Measurements from ENCODE around the gene CAPRIN1.
"Not testable (repeated sequence)": the region's sequence is repeated elsewhere in the genome, so short reads cannot be mapped to it uniquely, and the experiment has no call there.

CAPRIN1 gene

GRCh38 chr11:34080609-34081008 lies 29.1 kb downstream of the CAPRIN1 start:
- Histone ChIP-seq H3K27me3 (ENCODE audit: low read depth, low read length) (no peaks in the 10 kb centered on the region), H3K36me3 (replicated peaks; ENCODE audit: low read depth, low read length) (peaks cover 73% of the 10 kb centered on the region), H3K27ac (ENCODE audit: low read length) (no peak overlapping the region), H3K9ac (ENCODE audit: low read length) (no peak overlapping the region), H4K20me1 (ENCODE audit: insufficient read depth, low read length) (peaks cover 27% of the 10 kb centered on the region), H3K4me1 (ENCODE audit: low read length) (peaks cover 12% of the 10 kb centered on the region), H3K79me2 (ENCODE audit: low read length) (peaks cover 76% of the 10 kb centered on the region), H2AFZ (ENCODE audit: low read depth, low read length) (no peak overlapping the region), H3K4me2 (ENCODE audit: low read length) (no peak overlapping the region), H3K9me3 (ENCODE audit: insufficient read depth, low read length) (no peaks in the 10 kb centered on the region), H3K4me3 (ENCODE audit: low read length) (no peak overlapping the region)
- TF ChIP-seq CTCF (IDR thresholded peaks at IDR 0.05; ENCODE audit: low read depth, low read length) (no peak), EZH2phosphoT487 (IDR thresholded peaks at IDR 0.05; ENCODE audit: low read depth) (no peak)

- no peak overlapping the region for H3K4me3 ChIP-seq (ENCODE audit: low read length)
- H3K9ac ChIP-seq (ENCODE audit: low read length) = no peak overlapping the region
- no peak overlapping the region for H3K27ac ChIP-seq (ENCODE audit: low read length)
- peaks cover 21% of the 10 kb centered on the region for H4K20me1 ChIP-seq (ENCODE audit: insufficient read depth, low read length)
- no peaks in the 10 kb centered on the region for H3K9me3 ChIP-seq (ENCODE audit: insufficient read depth, low read length)
- no peak overlapping the region for H2AFZ ChIP-seq (ENCODE audit: low read depth, low read length)
- TF ChIP-seq EZH2phosphoT487 (IDR thresholded peaks at IDR 0.05; ENCODE audit: low read depth) (no peak), CTCF (IDR thresholded peaks at IDR 0.05; ENCODE audit: low read depth, low read length) (no peak)
- peaks cover 67% of the 10 kb centered on the region for H3K36me3 ChIP-seq (replicated peaks; ENCODE audit: low read depth, low read length)
- peaks cover 55% of the 10 kb centered on the region for H3K79me2 ChIP-seq (ENCODE audit: low read length)
- no peak overlapping the region for H3K4me2 ChIP-seq (ENCODE audit: low read length)
- no peaks in the 10 kb centered on the region for H3K27me3 ChIP-seq (ENCODE audit: low read depth, low read length)
- peaks cover 31% of the 10 kb centered on the region for H3K4me1 ChIP-seq (ENCODE audit: low read length)
Observed at GRCh38 chr11:34084637-34085036, 33.1 kb downstream of the CAPRIN1 start.

DNA sequence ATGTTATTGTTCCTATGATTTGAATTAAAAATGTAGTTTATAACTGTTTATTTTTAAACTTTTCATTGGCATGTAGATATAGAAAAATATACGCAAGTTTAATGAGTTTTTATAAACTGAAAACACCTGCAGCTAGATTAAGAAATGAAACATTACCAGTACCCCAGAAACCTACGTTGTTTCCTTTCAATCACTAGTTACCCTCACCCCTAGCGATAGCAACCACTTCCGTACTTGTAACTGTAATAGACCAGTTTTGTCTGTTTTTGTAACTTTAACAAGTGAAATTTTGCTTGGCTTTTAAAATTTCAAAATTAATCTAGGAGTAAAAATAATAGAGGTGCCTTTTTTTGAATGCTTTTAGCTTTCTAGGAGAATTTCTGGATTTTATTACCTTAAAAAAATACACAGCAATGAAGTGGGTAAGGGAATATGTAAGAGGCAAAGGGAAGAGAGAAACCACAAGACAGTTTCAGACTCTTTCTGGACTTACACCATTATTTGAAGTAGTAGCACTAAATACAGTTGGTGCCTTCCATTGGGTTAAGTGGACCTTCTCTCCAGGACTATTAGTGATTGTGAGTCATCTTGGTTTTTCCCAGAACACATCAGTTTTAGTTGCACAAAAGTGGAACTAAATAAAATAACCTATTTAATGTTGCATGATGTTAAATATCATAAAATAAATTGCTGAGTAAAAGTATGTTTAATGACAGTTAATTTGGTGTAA lies 35.2 kb downstream of the CAPRIN1 start:
- Histone ChIP-seq H3K4me1 (ENCODE audit: low read length) (peaks cover 31% of the 10 kb centered on the region), H4K20me1 (ENCODE audit: insufficient read depth, low read length) (peaks cover 21% of the 10 kb centered on the region), H3K79me2 (ENCODE audit: low read length) (peaks cover 57% of the 10 kb centered on the region), H3K9ac (ENCODE audit: low read length) (no peak overlapping the region), H3K36me3 (replicated peaks; ENCODE audit: low read depth, low read length) (peaks cover 72% of the 10 kb centered on the region), H2AFZ (ENCODE audit: low read depth, low read length) (no peak overlapping the region), H3K4me3 (ENCODE audit: low read length) (no peak overlapping the region), H3K27ac (ENCODE audit: low read length) (peak overlapping the region; percentile 68), H3K4me2 (ENCODE audit: low read length) (peak overlapping the region; percentile 46), H3K9me3 (ENCODE audit: insufficient read depth, low read length) (no peaks in the 10 kb centered on the region), H3K27me3 (ENCODE audit: low read depth, low read length) (no peaks in the 10 kb centered on the region)
- TF ChIP-seq CTCF (IDR thresholded peaks at IDR 0.05; ENCODE audit: low read depth, low read length) (no peak), EZH2phosphoT487 (IDR thresholded peaks at IDR 0.05; ENCODE audit: low read depth) (no peak)

DNA sequence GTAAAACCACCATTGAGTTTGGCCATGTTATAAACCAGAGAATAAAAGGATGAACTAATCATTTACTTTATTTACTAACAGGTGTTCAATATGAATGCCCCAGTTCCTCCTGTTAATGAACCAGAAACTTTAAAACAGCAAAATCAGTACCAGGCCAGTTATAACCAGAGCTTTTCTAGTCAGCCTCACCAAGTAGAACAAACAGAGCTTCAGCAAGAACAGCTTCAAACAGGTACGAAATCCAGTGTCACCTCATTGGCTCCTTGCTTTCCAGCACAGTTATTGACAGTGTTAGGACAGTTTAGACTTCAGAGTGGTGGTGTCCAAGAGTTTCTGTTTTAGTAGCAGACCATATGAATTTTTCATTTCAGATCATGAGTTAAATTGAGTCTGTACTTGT lies 40.3 kb downstream of the CAPRIN1 start:
- H3K4me1 ChIP-seq (ENCODE audit: low read length) = peaks cover 7% of the 10 kb centered on the region
- no peak overlapping the region for H3K4me2 ChIP-seq (ENCODE audit: low read length)
- no peak overlapping the region for H3K9ac ChIP-seq (ENCODE audit: low read length)
- no peak overlapping the region for H2AFZ ChIP-seq (ENCODE audit: low read depth, low read length)
- no peaks in the 10 kb centered on the region for H3K9me3 ChIP-seq (ENCODE audit: insufficient read depth, low read length)
- TF ChIP-seq CTCF (IDR thresholded peaks at IDR 0.05; ENCODE audit: low read depth, low read length) = no peak
- TF ChIP-seq EZH2phosphoT487 (IDR thresholded peaks at IDR 0.05; ENCODE audit: low read depth) = no peak
- peaks cover 46% of the 10 kb centered on the region for H3K79me2 ChIP-seq (ENCODE audit: low read length)
- H3K4me3 ChIP-seq (ENCODE audit: low read length) = no peak overlapping the region
- H4K20me1 ChIP-seq (ENCODE audit: insufficient read depth, low read length) = no peaks in the 10 kb centered on the region
- H3K36me3 ChIP-seq (replicated peaks; ENCODE audit: low read depth, low read length) = peaks cover 73% of the 10 kb centered on the region
- H3K27me3 ChIP-seq (ENCODE audit: low read depth, low read length) = no peaks in the 10 kb centered on the region
- H3K27ac ChIP-seq (ENCODE audit: low read length) = no peak overlapping the region

DNA sequence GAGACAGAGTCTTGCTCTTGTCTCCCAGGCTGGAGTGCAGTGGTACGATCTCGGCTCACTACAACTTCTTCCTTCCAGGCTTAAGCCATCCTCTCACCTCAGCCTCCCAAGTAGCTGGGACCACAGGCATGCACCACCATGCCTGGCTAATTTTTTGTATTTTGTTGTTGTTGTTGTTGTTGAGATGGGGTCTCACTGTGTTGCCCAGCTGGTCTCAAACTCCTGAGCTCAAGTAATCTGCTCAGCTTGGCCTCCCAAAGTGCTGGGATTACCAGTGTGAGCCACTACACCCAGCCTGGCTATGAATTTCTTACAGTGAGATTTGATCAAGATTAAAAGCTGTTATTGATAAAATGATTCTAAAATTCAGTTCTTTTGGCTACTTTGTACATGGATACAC lies 43.4 kb downstream of the CAPRIN1 start:
- H3K9ac ChIP-seq (ENCODE audit: low read length); H3K4me3 ChIP-seq (ENCODE audit: low read length); H3K4me1 ChIP-seq (ENCODE audit: low read length); H2AFZ ChIP-seq (ENCODE audit: low read depth, low read length); H4K20me1 ChIP-seq (ENCODE audit: insufficient read depth, low read length); H3K27me3 ChIP-seq (ENCODE audit: low read depth, low read length); H3K9me3 ChIP-seq (ENCODE audit: insufficient read depth, low read length); H3K4me2 ChIP-seq (ENCODE audit: low read length); H3K27ac ChIP-seq (ENCODE audit: low read length): not testable (repeated sequence)
- peaks cover 34% of the 10 kb centered on the region for H3K79me2 ChIP-seq (ENCODE audit: low read length)
- peaks cover 77% of the 10 kb centered on the region for H3K36me3 ChIP-seq (replicated peaks; ENCODE audit: low read depth, low read length)

Measured in OCI-LY3 (cell line).